HepG2 (cell line): ENCODE results near the gene RIPOR3. TPM values are rescaled to one million over a fixed set of nuclear protein-coding genes. Genes with fewer than 3 reads are reported as not detected.

Experiments
- ARID3A ChIP-seq: IDR thresholded peaks from 2 replicates; pipeline ENCODE4 v1.6.1; 2012; ENCODE audit warnings: low read depth, low read length, improper control_type of control experiment
- ARID4A ChIP-seq: sonication (generic); formaldehyde crosslinking; IDR thresholded peaks from 2 replicates; pipeline ENCODE4 v1.5.0; 2020; ENCODE audit warnings: mild to moderate bottlenecking, missing genetic modification reagents, borderline replicate concordance
- ARNT ChIP-seq: fragments of 450-650 bp; IDR thresholded peaks from 2 replicates; pipeline ENCODE4 v1.6.1; 2017
- CERS6 ChIP-seq: sonication (generic); formaldehyde crosslinking; IDR thresholded peaks from 2 replicates; pipeline ENCODE4 v1.5.0; 2020; ENCODE audit warnings: missing genetic modification reagents
- NR0B2 ChIP-seq: sonication (generic); formaldehyde crosslinking; IDR thresholded peaks from 2 replicates; pipeline ENCODE4 v1.4.0; 2020; ENCODE audit warnings: mild to moderate bottlenecking, missing genetic modification reagents
- RARA ChIP-seq: IDR thresholded peaks from 2 replicates; pipeline ENCODE4 v1.6.1; 2016; ENCODE audit warnings: missing genetic modification reagents, missing compliant biosample characterization
- RFX1 ChIP-seq: fragments of 450-650 bp; IDR thresholded peaks from 2 replicates; pipeline ENCODE4 v1.6.1; 2017
- SRSF4 ChIP-seq: fragments of 200-400 bp; formaldehyde crosslinking; IDR thresholded peaks from one replicate; pipeline ENCODE4 v1.6.1; 2018; ENCODE audit warnings: mild to moderate bottlenecking, low read depth, low read length, moderate library complexity; ENCODE audit not compliant: poor library complexity, severe bottlenecking
- STAT6 ChIP-seq: sonication (generic); formaldehyde crosslinking; IDR thresholded peaks from 2 replicates; pipeline ENCODE4 v1.4.0; 2020; ENCODE audit warnings: missing genetic modification reagents, mild to moderate bottlenecking, borderline replicate concordance
- ZMYM4 ChIP-seq: sonication (generic); formaldehyde crosslinking; IDR thresholded peaks from 2 replicates; pipeline ENCODE4 v1.8.1; 2023; ENCODE audit warnings: mild to moderate bottlenecking, missing genetic modification reagents
- ZNF281 ChIP-seq: sonication (generic); formaldehyde crosslinking; IDR thresholded peaks from 2 replicates; pipeline ENCODE4 v1.4.0; 2020; ENCODE audit warnings: missing genetic modification reagents, borderline replicate concordance
- ZNF446 ChIP-seq: sonication (generic); formaldehyde crosslinking; IDR thresholded peaks from 2 replicates; pipeline ENCODE4 v1.5.0; 2020; ENCODE audit warnings: mild to moderate bottlenecking, missing genetic modification reagents
- ZNF644 ChIP-seq: IDR thresholded peaks from 2 replicates; pipeline ENCODE4 v1.6.1; 2016; ENCODE audit warnings: low read depth
- ZNF703 ChIP-seq: sonication (generic); formaldehyde crosslinking; IDR thresholded peaks from 2 replicates; pipeline ENCODE4 v1.5.1; 2020; ENCODE audit warnings: missing genetic modification reagents, mild to moderate bottlenecking, moderate library complexity, borderline replicate concordance
- ZZZ3 ChIP-seq: sonication (generic); formaldehyde crosslinking; IDR thresholded peaks from 2 replicates; pipeline ENCODE4 v1.4.0; 2020; ENCODE audit warnings: missing genetic modification reagents, mild to moderate bottlenecking, borderline replicate concordance
- polyA plus RNA-seq, 8 experiments: library from polyadenylated mRNA; depleted of rRNA in 3 of 8; stranded (reverse) in 7 of 8; unstranded in 1 of 8; fragments of >200 nt; fragmentation: Illumina TruSeq in 4 of 8; extraction: Trizol in 4 of 8; gene quantifications; 2 replicates each; pipeline versions ENCODE4 v1.2.1 to v1.2.3, GENCODE V29; 2011 to 2016; ENCODE audit warnings: low read depth in 4 of 8, missing spikeins in 1 of 8, mixed read lengths in 1 of 8; ENCODE audit not compliant: insufficient read depth in 1 of 8
- total RNA-seq, 5 experiments: library from RNA; depleted of rRNA; stranded (reverse); fragments of >200 nt; fragmentation: Illumina TruSeq; extraction: Trizol; gene quantifications; 2 replicates each; pipeline ENCODE4 v1.2.3, GENCODE V29; 2016; ENCODE audit warnings: low read depth in 1 of 5

Gene RIPOR3
- total and polyA plus RNA-seq, 2 of the 13 experiments (the other 11 are each of a cell fraction or from before 2014, with no cell fraction given), result 0.18 TPM; not detected in 1

GRCh38 chr20:50625986-50626677, 65.2 kb downstream of the RIPOR3 start (continued):
- TF ChIP-seq ZNF281 (CRISPR knock-in tag) (no peak), RFX1 (no peak), SRSF4 (no peak), ZZZ3 (no peak), ARNT (no peak), RARA (CRISPR knock-in tag) (peak; percentile 36; the same call in 1 of the 2 replicates), ZNF703 (no peak), NR0B2 (peak; percentile 70), CERS6 (CRISPR knock-in tag) (no peak), ZNF446 (CRISPR knock-in tag) (no peak), ZNF644 (CRISPR knock-in tag) (no peak), ARID3A (no peak), STAT6 (no peak), ZMYM4 (CRISPR knock-in tag) (0 out of 2 replicates have a peak, but pooled peaks have one; percentile 33), ARID4A (CRISPR knock-in tag) (0 out of 2 replicates have a peak, but pooled peaks have one; percentile 7)
